Natural killer cell treated with Interleukin-12 subunit alpha and Interleukin-12 subunit beta and Interleukin-15 and Interleukin-18, amount 100 ng/mL, for 72 hours (primary cell): Measurements from ENCODE around the gene CENPC. TPM values are rescaled to one million over a fixed set of nuclear protein-coding genes. Genes with fewer than 3 reads are reported as not detected.
"Not testable (repeated sequence)": the region's sequence is repeated elsewhere in the genome, so short reads cannot be mapped to it uniquely, and the experiment has no call there.

Experiments used
- ATAC-seq, 2 donors: fragments of 150-1000 bp; cut with Tn5 transposase in 1 of 2; sonication (Bioruptor Pico), chemical (Tn5 transposase) in 1 of 2; 2 replicates each; pipeline ENCODE4 v1.10.0; 2021
- DNase-seq: peaks from one replicate; pipeline ENCODE4 v3.0.0; 2022; ENCODE audit warnings: low spot score
- H3K27ac Mint-ChIP-seq, 2 donors: 1 replicate in 1 of 2; 2 replicates in 1 of 2; pipeline ENCODE4 v1.8.0; 2022; ENCODE audit warnings: mixed read lengths in 2 of 2, mild to moderate bottlenecking in 1 of 2, moderate library complexity in 1 of 2
- H3K27me3 Mint-ChIP-seq, 2 donors: 1 replicate in 1 of 2; 2 replicates in 1 of 2; pipeline ENCODE4 v1.8.0; 2022; ENCODE audit warnings: mixed read lengths in 2 of 2
- H3K36me3 Mint-ChIP-seq: one replicate; pipeline ENCODE4 v1.8.0; 2022; ENCODE audit warnings: mixed read lengths
- H3K4me1 Mint-ChIP-seq, 2 donors: 1 replicate in 1 of 2; 2 replicates in 1 of 2; pipeline ENCODE4 v1.8.0; 2022; ENCODE audit warnings: low read depth in 2 of 2, mixed read lengths in 2 of 2, mild to moderate bottlenecking in 1 of 2
- H3K4me3 Mint-ChIP-seq: one replicate; pipeline ENCODE4 v1.8.0; 2022; ENCODE audit warnings: mixed read lengths
- H3K9me3 Mint-ChIP-seq: 2 replicates; pipeline ENCODE4 v1.8.0; 2022; ENCODE audit warnings: mixed read lengths
- total RNA-seq, 2 donors: library from RNA; stranded (reverse); gene quantifications; one replicate each; pipeline ENCODE4 v1.2.3, GENCODE V29; 2022

CENPC gene
- total RNA-seq, 2 donors from 2014 or later: 31.5 to 43.5 TPM

- DNase-seq (no peak), ATAC-seq (peak in 1 of 2 donors; percentile 91)
- peaks cover 35% of the 10 kb centered on the region for H3K36me3 Mint-ChIP-seq
- peak overlapping the region in 1 of 2 donors; percentile 58 for H3K27ac Mint-ChIP-seq
- peaks cover 8% of the 10 kb centered on the region for H3K9me3 Mint-ChIP-seq
- no peaks in the 10 kb centered on the region for H3K27me3 Mint-ChIP-seq
- H3K4me3 Mint-ChIP-seq: no peak overlapping the region
- peaks cover 24 to 37% of the 10 kb centered on the region in 2 donors for H3K4me1 Mint-ChIP-seq
Observed at GRCh38 chr4:67483868-67484602, 61.3 kb downstream of the CENPC start.

DNA sequence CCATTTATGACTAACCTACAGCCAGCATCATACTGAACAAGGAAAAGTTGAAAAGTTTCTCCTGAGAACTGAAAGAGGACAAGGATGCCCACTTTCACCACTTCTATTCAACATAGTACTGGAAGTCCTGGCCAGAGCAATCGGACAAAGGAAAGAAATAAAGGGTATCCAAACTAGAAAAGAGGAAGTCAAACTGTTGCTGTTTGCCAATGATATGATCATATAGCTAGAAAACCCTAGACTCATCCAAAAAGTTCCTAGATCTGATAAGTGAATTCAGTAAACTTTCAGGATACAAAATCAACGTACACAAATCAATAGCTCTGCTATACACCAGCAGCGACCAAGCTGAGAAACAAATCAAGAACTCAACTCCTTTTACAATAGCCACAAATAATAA is 64.5 kb downstream of the CENPC start:
- no peak overlapping the region for H3K27ac Mint-ChIP-seq
- ATAC-seq (no peak), DNase-seq (no peak)
- no peak overlapping the region for H3K4me3 Mint-ChIP-seq
- peaks cover 57% of the 10 kb centered on the region for H3K36me3 Mint-ChIP-seq
- peaks cover 16% of the 10 kb centered on the region for H3K9me3 Mint-ChIP-seq
- H3K27me3 Mint-ChIP-seq: no peaks in the 10 kb centered on the region
- peaks cover 44 to 56% of the 10 kb centered on the region in 2 donors for H3K4me1 Mint-ChIP-seq

DNA sequence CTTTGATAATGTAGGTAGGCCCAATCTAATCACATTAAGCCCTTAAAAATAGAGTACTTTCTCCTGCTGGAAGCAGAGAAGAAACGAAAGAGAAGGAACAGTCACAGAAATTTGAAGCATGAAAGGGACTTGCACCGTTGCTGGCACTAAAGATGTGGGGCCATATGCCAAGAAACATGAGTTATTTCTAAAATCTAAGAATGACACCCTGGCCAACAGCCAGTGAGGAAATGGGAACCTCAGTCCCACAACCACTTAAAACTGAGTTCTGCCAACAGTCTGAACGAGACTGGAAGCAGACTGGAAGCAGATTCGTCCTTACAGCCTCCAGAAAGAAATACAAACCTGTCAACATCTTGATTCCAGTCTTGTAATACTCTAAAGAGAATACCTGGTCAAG is 70.1 kb downstream of the CENPC start:
- H3K27ac Mint-ChIP-seq: no peak overlapping the region
- H3K36me3 Mint-ChIP-seq: peaks cover 43% of the 10 kb centered on the region
- no peak overlapping the region for H3K4me3 Mint-ChIP-seq
- ATAC-seq (peak in 1 of 2 donors; percentile 82), DNase-seq (no peak)
- no peaks in the 10 kb centered on the region for H3K27me3 Mint-ChIP-seq
- H3K4me1 Mint-ChIP-seq: peaks cover 29 to 31% of the 10 kb centered on the region in 2 donors
- H3K9me3 Mint-ChIP-seq: peaks cover 12% of the 10 kb centered on the region

DNA sequence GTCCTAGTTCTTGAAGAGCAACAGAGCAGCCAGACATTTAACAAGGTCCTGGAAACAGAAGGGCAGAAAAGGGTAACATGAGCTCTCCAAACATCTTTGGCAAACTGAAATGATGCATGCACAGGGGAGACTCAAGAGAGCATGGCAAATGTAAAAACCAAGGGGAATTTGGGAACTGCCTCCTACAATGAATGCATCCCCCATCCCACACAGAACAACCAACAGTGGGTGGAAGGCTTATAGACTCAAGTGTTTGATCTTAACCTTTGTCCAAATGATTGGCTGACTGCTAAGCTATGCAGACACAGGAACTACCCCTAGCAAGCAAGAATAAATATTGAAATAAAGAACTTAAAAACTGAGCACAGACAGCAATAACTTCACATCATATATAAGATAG is 74.4 kb downstream of the CENPC start:
- peak overlapping the region in 1 of 2 donors; percentile 42 for H3K27ac Mint-ChIP-seq
- peaks cover 11% of the 10 kb centered on the region for H3K36me3 Mint-ChIP-seq
- H3K4me3 Mint-ChIP-seq: no peak overlapping the region
- H3K9me3 Mint-ChIP-seq: no peaks in the 10 kb centered on the region
- H3K4me1 Mint-ChIP-seq: peaks cover 2 to 5% of the 10 kb centered on the region in 2 donors
- H3K27me3 Mint-ChIP-seq: no peaks in the 10 kb centered on the region
- no peak for ATAC-seq
- no peak for DNase-seq

- no peak overlapping the region for H3K4me3 Mint-ChIP-seq
- H3K4me1 Mint-ChIP-seq: peaks cover 0 to 4% of the 10 kb centered on the region in 2 donors
- peaks cover 10% of the 10 kb centered on the region for H3K36me3 Mint-ChIP-seq
- ATAC-seq: no peak
- no peak overlapping the region for H3K27ac Mint-ChIP-seq
- H3K9me3 Mint-ChIP-seq: no peaks in the 10 kb centered on the region
- no peaks in the 10 kb centered on the region for H3K27me3 Mint-ChIP-seq
- DNase-seq: no peak
Observed at GRCh38 chr4:67468830-67469229, 76.5 kb downstream of the CENPC start.

- H3K4me1 Mint-ChIP-seq: peaks cover 4 to 5% of the 10 kb centered on the region in 2 donors
- H3K27ac Mint-ChIP-seq: no peak overlapping the region
- no peaks in the 10 kb centered on the region for H3K27me3 Mint-ChIP-seq
- no peaks in the 10 kb centered on the region for H3K9me3 Mint-ChIP-seq
- H3K4me3 Mint-ChIP-seq: no peak overlapping the region
- H3K36me3 Mint-ChIP-seq: peaks cover 16% of the 10 kb centered on the region
- DNase-seq (no peak), ATAC-seq (no peak)
Observed at GRCh38 chr4:67466751-67467150, 78.6 kb downstream of the CENPC start.

DNA sequence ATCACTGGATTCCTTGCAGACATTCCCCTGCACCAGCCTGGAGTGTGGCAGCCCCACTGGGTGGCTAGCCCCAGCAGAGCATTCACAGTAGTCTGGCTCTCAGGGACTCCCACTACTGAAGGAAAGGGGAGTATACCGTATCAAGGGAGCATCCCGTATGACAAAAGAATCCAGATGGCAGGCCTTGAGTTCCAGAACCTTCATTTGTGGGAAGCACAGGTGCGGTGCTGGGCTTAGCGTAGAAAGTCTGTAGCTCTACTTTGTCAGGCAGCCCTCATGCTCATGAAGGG is 79.6 kb downstream of the CENPC start:
- H3K27me3 Mint-ChIP-seq: no peaks in the 10 kb centered on the region
- H3K9me3 Mint-ChIP-seq: no peaks in the 10 kb centered on the region
- ATAC-seq (peak; percentile 31 to 45), DNase-seq (no peak)
- H3K4me3 Mint-ChIP-seq: no peak overlapping the region
- H3K36me3 Mint-ChIP-seq: peaks cover 14% of the 10 kb centered on the region
- peaks cover 5 to 7% of the 10 kb centered on the region in 2 donors for H3K4me1 Mint-ChIP-seq
- no peak overlapping the region for H3K27ac Mint-ChIP-seq

DNA sequence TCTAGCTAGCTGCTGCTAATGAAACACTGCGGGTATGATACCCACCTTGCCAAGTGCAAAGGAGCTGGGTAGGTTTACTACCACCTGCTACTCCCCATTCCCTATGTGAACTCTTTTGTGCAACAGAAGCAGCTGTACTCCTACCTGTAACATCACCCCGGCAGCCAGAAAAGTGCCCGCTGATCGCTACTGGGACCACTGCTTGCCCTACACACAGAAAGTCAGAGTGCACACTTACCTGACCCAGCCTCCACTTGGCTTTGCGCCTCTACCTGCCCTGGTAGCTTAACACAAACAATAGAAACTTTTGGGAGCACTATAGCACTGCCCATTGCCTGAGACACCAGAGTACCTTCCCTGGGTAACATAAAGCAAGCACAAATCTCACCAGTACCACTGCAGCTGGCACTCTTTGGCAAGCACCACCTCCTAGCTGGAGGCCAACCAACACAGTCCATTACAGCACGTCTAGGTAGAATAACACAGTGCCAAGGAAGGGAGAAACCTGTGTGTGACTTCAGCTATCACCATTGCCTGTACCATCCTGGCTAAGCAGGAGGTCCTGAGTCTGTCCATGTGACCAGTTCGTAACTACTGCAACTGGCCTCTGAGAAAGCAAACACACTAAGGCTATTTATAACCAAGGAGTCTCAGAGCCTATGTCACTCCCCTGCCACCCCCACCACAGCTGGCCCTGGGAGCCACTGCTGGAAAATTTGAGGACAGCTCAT is 80.1 kb downstream of the CENPC start:
- Mint-ChIP-seq H3K27me3 (no peaks in the 10 kb centered on the region), H3K9me3 (no peaks in the 10 kb centered on the region), H3K36me3 (peaks cover 17% of the 10 kb centered on the region), H3K4me1 (peaks cover 5 to 7% of the 10 kb centered on the region in 2 donors), H3K27ac (no peak overlapping the region), H3K4me3 (no peak overlapping the region)
- DNase-seq (no peak), ATAC-seq (peak; percentile 17 to 36)

GRCh38 chr4:67460574-67460973 is 84.7 kb downstream of the CENPC start:
- Mint-ChIP-seq H3K9me3 (no peaks in the 10 kb centered on the region), H3K36me3 (peaks cover 14% of the 10 kb centered on the region), H3K4me1 (peaks cover 3 to 5% of the 10 kb centered on the region in 2 donors), H3K27me3 (no peaks in the 10 kb centered on the region), H3K27ac (no peak overlapping the region), H3K4me3 (no peak overlapping the region)
- ATAC-seq (no peak), DNase-seq (no peak)

DNA sequence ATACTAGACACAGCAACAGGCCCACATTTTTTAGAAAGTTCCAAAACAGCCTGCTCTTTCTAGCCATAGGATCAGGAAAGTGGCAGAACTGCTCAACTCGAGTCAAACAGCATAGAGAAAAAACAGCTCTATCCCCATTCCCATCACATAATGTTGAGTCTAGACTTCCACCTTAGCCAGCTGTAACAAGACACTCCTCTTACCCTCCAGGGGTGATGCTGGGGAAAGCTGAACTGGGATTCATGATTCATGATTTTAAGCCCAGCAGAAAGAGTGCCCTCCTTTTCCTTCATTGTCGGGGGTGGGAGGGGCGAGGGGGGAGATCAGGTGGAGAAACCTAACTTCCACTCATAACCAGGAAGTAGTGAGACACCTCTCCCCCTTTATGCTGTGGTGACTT is 86.1 kb downstream of the CENPC start:
- ATAC-seq: no peak
- DNase-seq: no peak
- Mint-ChIP-seq H3K4me3 (no peak overlapping the region), H3K9me3 (no peaks in the 10 kb centered on the region), H3K27ac (no peak overlapping the region), H3K36me3 (peaks cover 14% of the 10 kb centered on the region), H3K27me3 (no peaks in the 10 kb centered on the region), H3K4me1 (peaks cover 3 to 5% of the 10 kb centered on the region in 2 donors)

DNA sequence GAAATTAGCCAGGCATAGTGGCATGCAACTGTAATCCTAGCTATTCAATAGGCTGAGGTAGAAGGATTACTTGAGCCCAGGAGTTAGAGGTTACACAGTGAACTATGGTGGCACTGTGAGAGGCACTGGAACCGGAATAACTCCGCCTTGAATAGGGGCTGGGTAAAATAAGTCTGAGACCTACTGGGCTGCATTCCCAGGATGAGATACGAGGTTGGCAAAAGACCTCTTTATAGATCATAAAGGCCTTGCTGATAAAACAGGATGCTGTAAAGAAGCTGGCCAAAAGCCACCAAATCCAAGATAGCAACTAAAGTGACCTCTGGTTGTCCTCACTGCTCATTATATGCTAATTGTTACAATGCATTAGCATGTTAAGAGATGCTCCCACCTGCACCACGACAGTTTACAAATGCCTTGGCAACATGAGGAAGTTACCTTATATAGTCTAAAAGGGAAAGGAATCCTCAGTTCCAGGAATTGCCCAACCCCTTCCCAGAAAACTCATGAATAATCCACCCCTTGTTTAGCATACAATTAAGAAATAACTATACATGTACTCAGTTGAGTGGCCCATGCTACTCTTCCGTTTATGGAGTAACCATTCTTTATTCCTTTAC is 88.6 kb downstream of the CENPC start:
- Mint-ChIP-seq H3K36me3 (peaks cover 17% of the 10 kb centered on the region), H3K27me3 (no peaks in the 10 kb centered on the region), H3K9me3 (no peaks in the 10 kb centered on the region), H3K4me3 (no peak overlapping the region), H3K27ac (no peak overlapping the region), H3K4me1 (peaks cover 6 to 16% of the 10 kb centered on the region in 2 donors)
- ATAC-seq: no peak
- DNase-seq: no peak

- not testable (repeated sequence) for H3K27me3 Mint-ChIP-seq, H3K36me3 Mint-ChIP-seq, DNase-seq, H3K4me3 Mint-ChIP-seq, H3K9me3 Mint-ChIP-seq, ATAC-seq
- peak overlapping the region in 1 of 2 donors; percentile 3 for H3K27ac Mint-ChIP-seq
- H3K4me1 Mint-ChIP-seq: peaks cover 6 to 16% of the 10 kb centered on the region in 2 donors
Observed at GRCh38 chr4:67452846-67453205, 92.5 kb downstream of the CENPC start.

DNA sequence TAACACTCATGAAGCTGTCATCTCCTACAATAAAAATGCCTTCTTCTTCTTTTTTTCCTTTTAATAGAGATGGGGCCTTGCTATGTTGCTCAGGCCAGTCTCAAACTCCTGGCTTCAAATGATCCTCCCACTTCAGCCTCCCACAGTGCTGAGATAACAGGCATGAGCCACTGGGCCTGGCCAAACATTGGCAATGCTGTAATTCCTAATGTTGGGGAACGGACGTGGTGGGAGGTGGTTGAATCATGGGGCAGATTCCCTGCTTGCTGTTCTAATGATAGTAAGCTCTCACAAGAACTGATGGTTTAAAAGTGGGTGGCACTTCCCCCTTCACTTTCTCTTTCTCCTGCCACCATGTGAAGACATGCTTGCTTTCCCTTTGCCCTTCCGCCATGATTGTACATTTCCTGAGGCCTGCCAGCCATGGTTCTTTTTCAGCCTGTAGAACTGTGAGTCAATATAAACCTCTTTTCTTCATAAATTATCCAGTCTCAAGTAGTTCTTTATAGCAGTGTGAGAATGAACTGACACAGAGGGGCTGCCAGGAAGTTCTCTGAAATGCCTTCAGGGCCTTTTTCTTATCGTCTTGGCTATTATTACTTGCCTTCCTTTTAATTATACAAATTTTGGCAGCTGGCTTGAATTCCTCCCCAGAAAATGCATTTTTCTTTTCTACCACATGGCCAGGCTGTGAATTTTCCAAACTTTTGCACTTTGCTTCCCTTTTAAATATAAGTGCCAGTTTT is 93.0 kb downstream of the CENPC start:
- H3K27ac Mint-ChIP-seq: no peak overlapping the region
- H3K27me3 Mint-ChIP-seq: no peaks in the 10 kb centered on the region
- H3K36me3 Mint-ChIP-seq: peaks cover 9% of the 10 kb centered on the region
- peaks cover 6 to 16% of the 10 kb centered on the region in 2 donors for H3K4me1 Mint-ChIP-seq
- ATAC-seq (no peak), DNase-seq (no peak)
- H3K9me3 Mint-ChIP-seq: no peaks in the 10 kb centered on the region
- no peak overlapping the region for H3K4me3 Mint-ChIP-seq
